Activated T-cell treated with anti-CD3 and anti-CD28 coated beads for 24 hours (primary cell): ENCODE results near the gene LRR1.
"Not testable (repeated sequence)": the region's sequence is repeated elsewhere in the genome, so short reads cannot be mapped to it uniquely, and the experiment has no call there.

ENCODE experiments used
- DNase-seq: peaks from one replicate; pipeline ENCODE4 v3.0.0-alpha.2; 2020; ENCODE audit warnings: low read depth

LRR1 gene, protein sequence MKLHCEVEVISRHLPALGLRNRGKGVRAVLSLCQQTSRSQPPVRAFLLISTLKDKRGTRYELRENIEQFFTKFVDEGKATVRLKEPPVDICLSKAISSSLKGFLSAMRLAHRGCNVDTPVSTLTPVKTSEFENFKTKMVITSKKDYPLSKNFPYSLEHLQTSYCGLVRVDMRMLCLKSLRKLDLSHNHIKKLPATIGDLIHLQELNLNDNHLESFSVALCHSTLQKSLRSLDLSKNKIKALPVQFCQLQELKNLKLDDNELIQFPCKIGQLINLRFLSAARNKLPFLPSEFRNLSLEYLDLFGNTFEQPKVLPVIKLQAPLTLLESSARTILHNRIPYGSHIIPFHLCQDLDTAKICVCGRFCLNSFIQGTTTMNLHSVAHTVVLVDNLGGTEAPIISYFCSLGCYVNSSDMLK

DNA sequence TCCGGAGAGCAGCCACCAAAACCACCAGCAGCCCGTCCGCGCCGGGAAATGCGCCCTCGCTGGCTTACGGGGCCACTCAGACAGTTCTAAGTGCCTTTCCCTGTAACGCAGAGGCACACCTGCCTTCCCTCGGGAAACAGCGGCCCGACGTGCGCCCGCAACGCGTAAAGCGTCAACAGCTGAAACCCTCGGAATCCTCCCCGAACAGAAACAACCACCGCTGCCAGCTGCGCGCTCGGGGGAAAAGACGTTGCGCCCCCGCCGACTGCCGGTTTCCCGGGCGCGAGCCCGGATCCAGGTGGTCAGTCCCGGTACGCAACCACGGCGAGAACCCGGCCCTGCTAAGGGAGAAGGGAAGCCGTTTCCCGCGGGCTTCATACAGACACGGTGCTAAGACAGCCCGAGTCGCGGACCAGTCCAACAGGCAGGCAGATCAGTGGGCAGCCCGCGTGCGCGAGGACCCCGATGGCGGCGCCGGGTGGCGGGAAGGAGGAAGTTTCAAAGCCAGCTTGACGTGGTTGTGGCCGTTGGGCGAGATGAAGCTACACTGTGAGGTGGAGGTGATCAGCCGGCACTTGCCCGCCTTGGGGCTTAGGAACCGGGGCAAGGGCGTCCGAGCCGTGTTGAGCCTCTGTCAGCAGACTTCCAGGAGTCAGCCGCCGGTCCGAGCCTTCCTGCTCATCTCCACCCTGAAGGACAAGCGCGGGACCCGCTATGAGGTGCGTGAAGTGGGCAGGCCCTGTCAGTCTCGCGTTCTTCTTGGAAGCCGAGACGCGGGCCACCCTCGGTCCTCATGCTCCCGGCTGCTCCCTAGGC is at the start of gene LRR1:
LRR1 (plus strand) TSS at position 456 of the 816 bp plus-strand sequence; CDS start at position 537, 81 bp downstream.
- peak; percentile 81 for DNase-seq

DNA sequence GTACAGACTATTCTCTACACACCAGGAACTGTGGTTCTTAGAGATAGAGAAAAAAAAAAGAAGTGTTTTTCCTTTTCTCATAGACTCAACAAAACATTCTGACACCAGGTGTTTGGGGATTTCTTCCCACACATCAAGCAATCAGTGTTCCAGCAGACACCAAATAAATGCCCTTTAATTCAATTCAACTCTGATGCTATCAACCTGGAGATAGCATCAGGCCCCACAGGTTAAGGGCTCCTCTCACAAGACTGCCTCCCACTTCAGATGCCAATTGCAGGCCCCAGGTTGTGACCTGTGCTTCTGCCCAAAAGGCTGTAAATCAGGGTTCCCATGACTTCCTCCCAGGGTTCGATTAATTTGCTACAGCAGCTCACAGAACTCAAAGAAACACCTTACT is 49.3 kb upstream of the LRR1 start:
- DNase-seq = no peak

DNA sequence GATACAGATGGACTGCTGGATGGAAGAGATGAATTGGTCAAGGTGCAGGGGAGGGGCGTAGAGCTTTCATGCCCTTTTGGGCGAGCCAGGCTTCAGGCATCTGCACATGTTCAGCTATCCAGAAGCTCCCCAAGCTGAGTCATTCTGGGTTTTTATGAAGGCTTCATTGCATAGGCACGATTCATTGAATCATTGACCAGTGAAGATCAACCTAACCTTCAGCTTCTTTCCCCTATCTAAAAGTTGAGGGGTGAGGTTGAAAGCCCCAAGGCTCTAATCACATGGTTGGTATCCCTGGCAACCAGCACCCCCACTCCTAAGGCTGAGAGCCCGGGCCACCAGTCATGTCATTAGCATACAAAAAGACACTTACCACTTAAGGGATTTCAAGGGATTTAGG is 48.9 kb upstream of the LRR1 start:
- DNase-seq = no peak

DNA sequence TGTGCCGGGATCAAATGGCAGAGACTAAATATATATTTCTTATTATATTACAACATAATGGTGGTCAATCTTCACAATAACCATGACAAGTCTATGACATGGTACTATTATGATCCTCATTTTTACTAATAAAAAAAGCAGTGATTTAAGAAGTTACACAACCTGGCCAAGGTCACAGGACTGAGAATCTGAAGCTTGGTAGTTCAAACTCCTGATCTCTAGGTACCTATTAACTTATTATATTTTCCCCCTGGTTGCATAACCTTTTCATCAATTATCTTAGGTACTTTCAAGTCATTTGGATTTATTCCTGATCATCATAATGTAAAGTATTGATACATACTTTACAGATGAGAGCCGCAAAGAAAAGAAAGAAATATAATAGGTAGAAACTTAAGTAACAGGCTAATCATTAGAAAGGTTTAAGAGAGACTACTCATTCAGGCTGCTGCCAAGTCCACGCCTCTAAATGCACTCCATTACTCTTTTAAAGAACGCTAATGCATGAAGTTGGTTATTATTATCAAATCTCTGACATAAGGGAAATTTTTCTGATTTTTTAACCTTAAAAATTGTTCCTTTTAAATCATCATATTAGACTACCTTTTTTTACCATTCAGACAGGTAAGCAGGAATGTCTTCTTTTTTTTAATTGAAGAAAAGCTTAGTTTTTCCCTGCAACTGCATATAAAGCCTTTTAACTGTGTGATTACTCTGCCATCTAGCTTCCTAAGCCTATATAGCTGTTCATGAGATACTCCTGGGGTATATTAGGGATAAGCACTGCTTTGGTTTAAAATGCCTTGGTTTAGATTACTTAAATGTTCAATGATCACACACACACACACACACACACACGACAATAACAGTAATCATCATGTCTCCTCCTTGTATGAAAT is 48.2 kb upstream of the LRR1 start:
- DNase-seq = no peak

DNA sequence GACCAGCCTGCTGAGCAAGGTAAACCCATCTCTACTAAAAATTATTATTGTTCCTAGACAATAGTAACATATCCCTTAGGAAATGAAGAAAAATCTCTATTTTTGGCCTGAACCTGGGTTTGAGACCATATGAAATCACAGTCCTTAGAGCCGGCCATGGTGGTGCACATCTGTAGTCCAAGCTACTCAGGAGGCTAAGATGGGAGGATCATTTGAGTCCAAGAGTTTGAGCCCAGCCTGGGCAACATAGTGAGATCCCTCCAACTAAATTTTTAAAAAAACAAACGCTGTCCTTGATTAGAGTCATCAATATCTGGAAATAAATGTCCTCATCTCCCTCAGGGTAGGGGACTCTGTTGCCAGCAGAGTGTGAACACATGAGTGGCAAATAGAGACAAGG is 47.2 kb upstream of the LRR1 start:
- DNase-seq = no peak

DNA sequence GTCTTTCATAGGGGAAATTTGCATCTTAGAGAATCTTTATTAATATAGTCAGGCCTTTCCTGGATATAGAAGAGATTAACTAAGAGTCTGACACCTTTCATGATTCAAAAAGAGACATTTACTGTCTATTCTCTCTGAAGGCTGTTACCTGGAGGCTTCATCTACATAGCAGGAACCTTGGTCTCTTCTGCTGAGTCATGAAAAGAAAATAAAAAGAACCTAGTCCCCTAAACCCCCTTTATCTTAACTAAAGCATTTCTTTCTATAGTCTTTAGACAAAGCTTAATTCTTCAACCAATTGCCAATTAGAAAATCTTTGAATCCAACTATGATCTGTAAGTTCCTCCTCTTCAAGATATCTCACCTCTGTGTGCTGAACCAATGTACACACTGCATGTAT is 45.6 kb upstream of the LRR1 start:
- no peak for DNase-seq

DNA sequence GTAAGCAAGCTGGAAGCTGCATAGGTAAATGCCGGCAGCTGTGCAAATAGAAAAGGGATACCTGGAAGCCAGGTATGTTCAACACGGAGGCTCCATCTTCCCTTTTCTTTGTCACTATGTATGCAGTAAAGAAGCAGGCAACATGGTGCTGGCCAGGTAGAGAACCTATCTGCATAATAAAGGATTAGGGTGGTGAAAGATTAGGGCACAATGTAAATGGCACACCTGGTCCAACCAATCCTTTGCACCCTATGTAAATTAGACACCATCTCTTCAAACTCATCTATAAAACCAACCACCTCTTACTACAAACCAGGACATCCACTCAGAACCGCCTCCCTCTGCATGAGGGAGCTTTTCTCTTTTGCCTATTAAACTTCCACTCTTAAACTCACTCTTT is 44.8 kb upstream of the LRR1 start:
- no peak for DNase-seq

DNA sequence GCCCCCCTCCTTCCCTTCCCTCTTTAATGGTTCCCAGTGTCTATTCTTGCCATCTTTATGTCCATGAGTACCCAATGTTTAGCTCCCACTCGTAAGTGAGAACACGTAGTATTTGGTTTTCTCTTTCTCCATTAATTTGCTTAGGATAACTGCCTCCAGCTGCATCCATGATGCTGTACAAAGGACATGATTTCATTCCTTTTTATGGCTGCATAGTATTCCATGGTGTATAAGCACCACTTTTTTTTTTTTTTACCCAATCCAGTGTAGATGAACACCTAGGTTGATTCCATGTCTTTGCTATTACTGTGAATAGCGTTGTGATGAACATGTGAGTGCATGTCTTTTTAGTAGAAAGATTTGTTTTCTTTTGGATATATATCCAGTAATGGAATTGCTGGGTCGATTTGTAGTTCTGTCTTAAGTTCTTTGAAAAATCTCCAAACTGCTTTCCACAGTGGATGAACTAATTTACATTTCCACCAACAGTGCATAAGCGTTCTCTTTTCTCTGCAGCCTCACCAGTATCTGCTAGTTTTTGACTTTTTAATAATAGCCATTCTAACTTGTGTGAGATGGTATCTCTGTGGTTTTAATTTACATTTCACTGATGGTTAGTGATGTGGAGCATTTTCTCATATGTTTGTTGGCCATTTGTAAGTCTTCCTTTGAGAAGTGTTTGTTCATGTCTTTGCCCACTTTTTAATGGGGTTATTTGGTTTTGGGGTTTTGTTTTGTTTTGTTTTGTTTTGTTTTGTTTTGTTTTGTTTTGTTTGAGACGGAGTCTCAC is 38.6 kb upstream of the LRR1 start:
- no peak for DNase-seq

DNA sequence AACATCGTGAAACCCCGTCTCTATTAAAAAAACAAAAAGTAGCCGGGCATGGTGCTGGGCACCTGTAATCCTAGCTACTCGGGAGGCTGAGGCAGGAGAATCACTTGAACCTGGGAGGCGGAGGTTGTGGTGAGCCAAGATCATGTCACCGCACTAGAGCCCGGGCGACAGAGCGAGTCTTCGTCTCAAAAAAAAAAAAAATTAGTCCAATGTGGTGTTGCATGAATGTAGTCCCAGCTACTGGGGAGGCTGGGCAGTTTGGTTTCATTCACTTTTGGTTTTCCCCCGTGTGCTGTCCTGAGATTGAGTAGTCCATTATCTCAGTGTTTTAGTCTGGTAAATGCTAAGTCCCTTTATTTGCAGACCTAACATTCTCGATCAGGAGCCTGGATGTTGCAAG is 32.0 kb upstream of the LRR1 start:
- no peak for DNase-seq

DNA sequence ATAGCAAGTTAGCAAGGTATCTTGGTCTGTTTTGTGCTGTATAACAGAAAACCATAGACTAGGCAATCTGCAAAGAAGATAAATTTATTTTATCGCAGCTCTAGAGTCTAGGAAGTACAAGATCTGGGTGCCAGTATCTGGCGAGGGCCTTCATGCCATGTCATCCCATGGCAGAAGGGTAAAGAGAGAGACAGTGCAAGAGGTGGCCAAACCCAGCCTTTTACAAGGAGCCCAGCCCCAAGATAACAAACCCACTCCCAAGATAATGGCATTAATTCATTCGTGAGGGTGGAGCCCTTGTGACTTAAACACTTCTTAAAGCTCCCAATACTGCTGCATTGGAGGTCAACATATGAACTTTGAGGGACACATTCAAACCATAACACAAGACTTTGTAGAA is 29.5 kb upstream of the LRR1 start:
- no peak for DNase-seq

DNA sequence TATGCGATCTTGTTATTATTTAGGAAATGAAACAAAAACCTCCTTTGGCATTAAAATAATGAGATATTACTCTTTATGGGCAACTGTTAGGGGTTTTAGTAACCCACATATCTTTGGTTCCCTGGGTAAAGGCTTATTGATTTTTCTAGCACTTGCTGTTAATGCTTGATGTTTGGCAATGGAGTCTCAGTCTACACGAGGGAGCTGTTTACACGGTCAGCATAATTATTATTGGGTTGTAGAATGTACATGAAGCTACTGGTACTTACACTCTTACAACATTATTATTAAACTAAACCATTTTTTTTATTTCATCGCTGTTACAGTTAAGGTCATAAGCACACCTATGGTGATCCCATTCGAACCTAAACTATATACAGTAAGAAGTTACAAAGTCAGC is 24.7 kb upstream of the LRR1 start:
- DNase-seq = no peak

DNA sequence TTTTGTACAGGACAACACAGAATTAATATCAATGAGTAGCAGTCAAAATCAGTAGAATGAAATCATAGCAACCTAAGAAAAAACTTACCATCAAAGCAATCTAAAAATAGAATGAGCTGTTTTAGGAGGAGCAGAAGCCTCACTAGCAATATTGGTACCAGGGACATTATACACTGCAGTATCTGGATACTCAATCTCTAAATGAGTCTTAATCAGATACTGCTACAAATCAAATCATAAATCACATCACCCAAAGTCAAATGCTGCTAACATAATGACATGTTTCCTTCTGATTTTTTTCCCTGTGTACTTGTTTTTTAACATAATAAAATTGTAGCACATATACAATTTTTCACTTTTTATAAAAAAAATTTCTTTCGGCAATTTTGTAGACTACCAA is 20.6 kb upstream of the LRR1 start:
- DNase-seq = no peak

DNA sequence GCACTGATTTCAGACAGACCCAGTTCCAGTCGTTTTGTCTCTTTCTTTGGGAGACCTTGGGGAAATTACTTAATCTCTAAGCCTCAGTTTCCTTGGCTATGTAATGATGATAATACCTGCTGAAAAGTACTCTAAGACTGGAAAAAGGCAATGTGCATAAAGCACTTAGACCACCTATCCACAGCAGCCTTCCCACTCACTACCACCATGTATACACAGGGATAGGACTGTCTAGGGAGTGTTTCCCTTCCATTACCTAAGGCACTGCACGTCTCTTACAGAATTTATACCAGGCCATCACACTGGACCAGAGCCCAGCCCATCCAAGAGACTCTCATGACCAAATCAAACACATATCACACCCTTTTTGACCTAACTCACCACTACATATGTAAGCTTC is 18.9 kb upstream of the LRR1 start:
- no peak for DNase-seq

DNA sequence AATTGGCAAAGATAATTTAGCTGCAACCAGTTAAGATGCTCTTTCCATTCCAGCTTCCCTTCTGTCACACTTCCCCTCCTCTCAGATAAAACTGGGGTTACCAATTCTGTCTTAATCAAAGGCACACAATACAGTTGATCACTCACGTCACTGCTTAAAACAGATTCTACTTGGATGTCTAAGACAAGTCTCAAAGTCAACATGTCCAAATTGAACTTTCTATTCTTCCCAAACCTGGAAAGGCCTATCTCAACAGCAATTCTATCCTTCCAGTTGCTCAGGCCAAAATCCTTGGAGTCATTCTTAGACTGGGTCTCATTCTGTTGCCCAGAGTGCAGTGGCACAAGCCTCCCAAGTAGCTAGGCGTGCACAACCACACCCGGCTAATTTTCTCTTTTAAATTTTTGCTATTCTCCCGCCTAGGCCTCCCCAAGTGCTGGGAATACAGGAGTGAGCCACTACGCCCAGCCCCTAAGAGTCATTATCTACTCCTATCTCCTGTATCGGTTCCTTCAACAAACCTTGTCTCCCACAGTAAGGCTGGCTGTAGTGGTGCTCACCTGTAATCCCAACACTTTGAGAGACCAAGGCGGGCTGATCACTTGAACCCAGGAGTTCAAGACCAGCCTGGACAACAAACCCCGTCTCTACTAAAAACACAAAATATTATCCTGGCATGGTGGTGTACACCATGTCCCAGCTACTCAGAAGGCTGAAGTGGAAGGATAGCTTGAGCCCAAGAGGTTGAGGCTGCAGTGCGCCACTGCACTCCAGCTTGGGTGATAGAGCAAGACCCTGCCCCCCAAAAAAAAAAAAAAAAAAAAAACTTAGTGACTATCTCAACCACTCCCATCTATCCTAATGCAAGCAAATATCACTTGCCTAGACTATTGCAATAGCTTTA is 17.3 kb upstream of the LRR1 start:
- DNase-seq = no peak

DNA sequence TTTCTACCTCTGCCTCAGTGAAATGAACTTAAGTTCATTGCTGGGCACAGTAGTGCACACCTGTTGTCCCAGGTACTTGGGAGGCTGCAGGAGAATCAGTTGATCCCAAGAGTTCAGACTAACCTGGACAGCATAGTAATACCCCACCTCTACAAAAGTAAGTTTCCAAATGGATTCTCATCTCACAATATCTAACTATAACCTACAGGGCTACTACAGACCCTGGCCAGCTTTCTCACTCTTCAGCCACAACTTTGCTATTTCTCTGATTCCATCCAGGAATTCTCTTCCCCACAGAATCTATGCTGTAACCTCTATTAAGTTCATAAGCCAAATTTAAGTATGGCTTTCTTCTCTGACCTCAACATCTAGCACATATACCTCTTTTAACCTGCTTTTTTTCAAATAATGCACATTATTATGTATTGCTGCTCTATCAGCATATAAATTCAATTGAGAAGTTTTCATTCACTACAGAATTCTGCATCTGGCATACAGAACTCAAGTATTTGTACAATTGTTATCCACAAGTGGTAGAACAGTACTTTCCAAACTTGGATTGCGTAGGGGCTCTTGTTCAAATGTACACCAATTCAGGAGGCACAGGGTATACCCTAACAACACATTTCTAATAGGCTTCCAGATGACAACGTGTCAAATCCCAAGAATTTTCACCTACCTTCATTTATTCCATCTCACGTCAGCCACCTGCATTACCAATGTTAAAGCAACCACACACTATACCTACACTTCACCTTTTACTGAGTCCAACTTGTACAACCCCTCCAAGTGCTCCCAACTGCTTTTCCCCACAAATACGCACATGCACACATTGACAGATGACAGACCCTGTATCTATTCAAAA is 16.4 kb upstream of the LRR1 start:
- no peak for DNase-seq

DNA sequence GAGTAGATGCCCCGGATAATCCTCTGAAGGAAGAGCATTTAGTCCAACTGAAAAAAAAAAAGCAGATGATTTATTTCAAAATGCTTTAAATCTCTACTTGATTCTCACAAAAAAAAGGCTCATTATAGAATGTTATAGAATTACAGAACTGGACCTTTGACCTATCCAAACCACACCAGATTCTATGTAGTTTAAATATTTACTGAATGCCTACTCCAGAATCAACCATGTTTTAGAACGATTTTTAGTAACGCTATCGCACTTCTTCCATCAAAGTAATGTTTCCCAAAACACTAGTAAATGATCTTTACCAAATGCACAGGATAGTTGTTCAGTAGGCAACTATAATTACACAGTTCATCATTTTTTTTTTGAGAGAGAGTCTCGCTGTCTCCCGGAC is 15.1 kb upstream of the LRR1 start:
- no peak for DNase-seq

DNA sequence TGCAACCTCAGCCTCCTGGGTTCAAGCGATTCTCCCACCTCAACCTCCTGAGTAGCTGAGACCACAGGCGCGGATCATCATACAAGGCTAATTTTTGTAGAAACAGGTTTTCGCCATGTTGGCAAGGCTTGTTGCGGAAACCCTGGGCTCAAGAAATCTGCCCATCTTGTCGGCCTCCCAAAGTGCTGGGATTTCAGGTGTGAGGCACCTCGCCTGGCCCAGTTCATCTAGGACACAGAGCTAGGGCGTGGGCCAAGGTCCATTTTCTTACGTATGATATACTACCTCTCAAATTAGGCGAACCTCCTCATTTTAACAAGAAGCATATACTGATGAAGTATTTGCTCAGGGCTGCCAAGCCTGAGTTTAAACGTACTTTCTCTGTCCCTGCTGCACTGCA is 14.7 kb upstream of the LRR1 start:
- DNase-seq = no peak

DNA sequence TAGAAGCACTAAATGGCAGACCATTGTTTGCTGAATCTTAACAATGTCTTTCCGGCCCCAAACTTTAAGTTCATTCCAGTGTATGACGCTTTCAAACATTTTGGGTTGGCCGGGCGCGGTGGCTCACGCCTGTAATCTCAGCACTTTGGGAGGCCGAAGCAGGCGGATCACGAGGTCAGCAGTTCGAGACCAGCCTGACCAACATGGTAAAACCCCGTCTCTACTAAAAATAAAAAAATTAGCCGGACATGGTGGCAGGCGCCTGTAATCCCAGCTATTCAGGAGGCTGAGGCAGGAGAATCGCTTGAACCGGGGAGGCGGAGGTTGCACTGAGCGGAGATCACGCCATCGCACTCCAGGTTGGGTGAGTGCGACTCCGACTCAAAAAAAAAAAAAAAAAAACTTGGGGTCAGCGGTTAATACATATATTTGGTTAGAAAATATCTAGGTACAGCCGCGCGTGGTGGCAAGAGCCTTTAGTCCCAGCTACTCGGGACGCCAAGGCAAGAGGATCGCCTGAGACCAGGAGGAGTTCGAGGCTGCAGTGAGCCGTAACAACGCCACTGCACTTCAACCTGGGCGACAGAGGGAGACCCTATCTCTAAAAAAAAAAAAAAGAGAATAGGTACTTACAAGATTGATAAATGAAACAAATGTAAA is 13.6 kb upstream of the LRR1 start:
- not testable (repeated sequence) for DNase-seq
